Brain microvascular endothelial cell (primary cell): ENCODE data around the gene INCA1.
A peak's percentile ranks its signal among the peaks of the same experiment; 100 is the strongest.

Experiments
- DNase-seq: peaks from one replicate; pipeline ENCODE4 v3.0.0-alpha.2; 2020
- H3K27ac ChIP-seq: fragments of 250-450 bp; sonication (Bioruptor Pico); 2 replicates; pipeline ENCODE4 v1.5.1; 2020; ENCODE audit warnings: mild to moderate bottlenecking, moderate library complexity
- H3K27me3 ChIP-seq: fragments of 250-450 bp; sonication (Bioruptor Pico); replicated peaks from 2 replicates; pipeline ENCODE4 v1.5.1; 2020; ENCODE audit warnings: mild to moderate bottlenecking
- H3K36me3 ChIP-seq: fragments of 250-450 bp; sonication (Bioruptor Pico); replicated peaks from 2 replicates; pipeline ENCODE4 v1.5.1; 2020; ENCODE audit warnings: mild to moderate bottlenecking
- H3K4me3 ChIP-seq: 2 replicates; pipeline ENCODE4 v1.5.1; 2011; ENCODE audit warnings: low read depth, mild to moderate bottlenecking, control low read depth, low read length, moderate library complexity
- in situ Hi-C: cut with HindIII; loops from 2 replicates; pipeline ENCODE4 v1.10.0; 2017; ENCODE audit warnings: low sequenced_read_pairs, low pct_ligation_motif_present
- TF ChIP-seq, protein P1 (sequence below): IDR thresholded peaks from 2 replicates; pipeline ENCODE4 v1.5.1; 2011; ENCODE audit warnings: low read depth, mild to moderate bottlenecking, moderate library complexity, low read length, control low read depth, inconsistent platforms; ENCODE audit errors: missing control alignments

Gene INCA1

DNA sequence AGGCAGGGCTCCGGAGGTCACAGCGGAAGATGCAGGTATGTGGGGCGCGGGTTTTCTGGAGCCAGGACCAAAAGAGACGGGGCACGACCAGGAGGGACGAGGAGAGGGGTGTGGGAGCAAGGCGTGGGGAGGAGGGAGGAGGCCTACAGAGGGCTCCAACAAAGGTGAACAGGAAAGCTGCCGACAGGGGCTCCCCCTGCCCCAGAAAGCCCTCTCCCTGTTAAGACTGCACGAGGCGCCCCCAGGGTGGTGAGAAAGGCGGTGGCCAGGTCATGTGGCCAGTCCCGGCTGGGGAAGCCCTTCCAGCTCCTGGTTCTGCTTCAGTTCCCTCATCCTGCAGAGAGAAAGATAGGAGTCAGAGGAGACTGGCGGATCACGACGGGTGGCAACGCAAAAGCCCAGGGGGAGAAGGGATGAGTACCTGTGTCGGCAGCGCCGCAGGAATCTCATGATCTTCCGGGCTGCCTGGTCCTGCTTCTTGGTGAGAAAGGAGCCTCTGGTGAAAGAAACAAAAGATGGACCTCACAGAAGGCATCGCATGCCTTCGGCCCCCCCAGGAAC lies 28.8 kb downstream of the INCA1 start:
- TF ChIP-seq, protein P1, sequence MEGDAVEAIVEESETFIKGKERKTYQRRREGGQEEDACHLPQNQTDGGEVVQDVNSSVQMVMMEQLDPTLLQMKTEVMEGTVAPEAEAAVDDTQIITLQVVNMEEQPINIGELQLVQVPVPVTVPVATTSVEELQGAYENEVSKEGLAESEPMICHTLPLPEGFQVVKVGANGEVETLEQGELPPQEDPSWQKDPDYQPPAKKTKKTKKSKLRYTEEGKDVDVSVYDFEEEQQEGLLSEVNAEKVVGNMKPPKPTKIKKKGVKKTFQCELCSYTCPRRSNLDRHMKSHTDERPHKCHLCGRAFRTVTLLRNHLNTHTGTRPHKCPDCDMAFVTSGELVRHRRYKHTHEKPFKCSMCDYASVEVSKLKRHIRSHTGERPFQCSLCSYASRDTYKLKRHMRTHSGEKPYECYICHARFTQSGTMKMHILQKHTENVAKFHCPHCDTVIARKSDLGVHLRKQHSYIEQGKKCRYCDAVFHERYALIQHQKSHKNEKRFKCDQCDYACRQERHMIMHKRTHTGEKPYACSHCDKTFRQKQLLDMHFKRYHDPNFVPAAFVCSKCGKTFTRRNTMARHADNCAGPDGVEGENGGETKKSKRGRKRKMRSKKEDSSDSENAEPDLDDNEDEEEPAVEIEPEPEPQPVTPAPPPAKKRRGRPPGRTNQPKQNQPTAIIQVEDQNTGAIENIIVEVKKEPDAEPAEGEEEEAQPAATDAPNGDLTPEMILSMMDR = no peak
- no peaks in the 10 kb centered on the region for H3K27me3 ChIP-seq
- peak overlapping the region; percentile 84 for H3K4me3 ChIP-seq
- H3K27ac ChIP-seq = peak overlapping the region; percentile 97
- peaks cover 30% of the 10 kb centered on the region for H3K36me3 ChIP-seq
- DNase-seq = peak; percentile 23
- in situ Hi-C loops = no loop called here

DNA sequence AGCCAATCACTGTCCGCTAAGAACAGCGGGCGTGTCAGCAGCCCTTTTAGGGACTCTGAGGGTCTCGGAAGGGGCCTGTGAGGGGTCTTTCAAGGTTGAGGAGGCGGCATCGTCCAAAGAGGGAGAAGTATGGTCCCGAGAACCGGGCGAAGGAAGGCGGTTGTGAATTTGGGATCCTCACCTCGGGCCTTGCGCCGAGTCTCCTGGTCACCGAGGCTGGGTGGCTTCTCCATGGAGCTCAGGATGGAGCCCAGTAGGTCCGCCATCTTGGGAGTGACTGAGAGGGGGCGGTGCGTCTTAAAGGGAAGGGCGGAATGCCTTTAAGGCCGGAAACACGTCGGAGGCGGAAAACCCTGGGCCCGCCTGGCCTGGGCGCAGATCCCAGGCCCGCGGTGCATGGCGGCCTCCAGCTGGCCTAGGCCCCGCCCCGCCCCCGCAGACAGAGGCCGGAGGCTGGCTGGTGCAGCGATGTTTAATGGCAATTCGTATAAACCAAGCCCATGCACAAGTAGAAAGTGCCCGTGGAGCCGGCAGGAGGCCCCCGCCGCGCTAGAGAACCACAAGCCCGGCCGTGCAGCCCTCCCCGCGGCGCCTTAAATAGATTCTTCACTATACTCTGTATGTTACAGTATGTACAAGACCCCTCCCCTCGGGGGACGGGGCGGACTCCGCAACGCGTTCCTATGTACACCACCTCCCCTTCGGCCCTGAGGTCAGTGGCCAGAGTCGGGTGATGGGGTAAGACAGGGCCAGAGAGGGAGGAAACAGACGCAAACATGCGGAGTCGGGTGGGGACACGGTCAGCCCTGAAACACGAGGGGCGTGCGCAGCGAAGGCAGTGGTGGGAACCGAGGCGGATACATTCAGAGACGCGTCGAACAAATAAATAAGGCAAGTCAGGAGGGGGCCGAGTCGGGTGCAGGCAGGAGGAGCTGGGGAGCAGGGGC lies 29.5 kb downstream of the INCA1 start, which contains the start of gene SPAG7:
SPAG7 (minus strand) TSS at position 279 of the 947 bp plus-strand sequence; CDS start at position 266, 13 bp downstream.
- no peaks in the 10 kb centered on the region for H3K27me3 ChIP-seq
- H3K4me3 ChIP-seq = peak within 1 kb of the TSS; percentile 84
- peak within 1 kb of the TSS; percentile 97 for H3K27ac ChIP-seq
- TF ChIP-seq, protein P1 = peak; percentile 7
- in situ Hi-C loops = no loop called here
- H3K36me3 ChIP-seq = peaks cover 28% of the 10 kb centered on the region
- DNase-seq = peak; percentile 93

DNA sequence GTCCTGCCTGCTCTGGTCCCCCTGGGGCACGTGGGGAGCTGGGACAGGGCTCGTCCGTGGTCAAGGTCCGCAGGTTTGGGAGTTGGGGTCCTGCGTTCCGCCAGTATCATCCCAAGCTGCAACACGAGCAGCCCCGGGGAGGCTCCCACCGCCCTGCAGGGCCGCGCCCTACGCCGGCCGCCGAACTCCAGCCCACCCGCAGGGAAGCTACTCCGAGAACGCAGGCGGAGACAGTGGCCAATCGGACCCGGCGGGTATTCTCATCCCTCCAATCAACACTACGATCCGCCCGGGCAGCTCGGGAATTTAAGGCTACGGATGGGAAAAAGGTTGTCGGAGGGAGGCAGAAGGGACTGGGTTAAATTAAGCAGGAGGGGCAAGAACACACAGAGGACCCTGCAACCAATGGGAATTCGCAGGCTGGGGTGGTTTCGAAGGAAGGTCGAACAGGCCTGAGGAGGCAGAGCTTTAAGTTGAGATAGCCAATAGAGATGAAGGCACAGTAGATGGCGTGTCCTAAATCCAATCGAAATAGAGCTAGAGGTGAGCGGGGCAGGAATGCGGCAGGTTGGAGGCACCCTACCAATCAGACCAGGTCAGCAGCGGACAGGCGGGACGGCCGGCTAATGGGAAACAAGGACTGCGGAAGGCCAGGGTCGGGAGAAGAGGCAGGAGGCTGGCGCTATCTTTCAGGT lies 30.3 kb downstream of the INCA1 start:
- in situ Hi-C loops = no loop called here
- peak overlapping the region; percentile 84 for H3K4me3 ChIP-seq

DNA sequence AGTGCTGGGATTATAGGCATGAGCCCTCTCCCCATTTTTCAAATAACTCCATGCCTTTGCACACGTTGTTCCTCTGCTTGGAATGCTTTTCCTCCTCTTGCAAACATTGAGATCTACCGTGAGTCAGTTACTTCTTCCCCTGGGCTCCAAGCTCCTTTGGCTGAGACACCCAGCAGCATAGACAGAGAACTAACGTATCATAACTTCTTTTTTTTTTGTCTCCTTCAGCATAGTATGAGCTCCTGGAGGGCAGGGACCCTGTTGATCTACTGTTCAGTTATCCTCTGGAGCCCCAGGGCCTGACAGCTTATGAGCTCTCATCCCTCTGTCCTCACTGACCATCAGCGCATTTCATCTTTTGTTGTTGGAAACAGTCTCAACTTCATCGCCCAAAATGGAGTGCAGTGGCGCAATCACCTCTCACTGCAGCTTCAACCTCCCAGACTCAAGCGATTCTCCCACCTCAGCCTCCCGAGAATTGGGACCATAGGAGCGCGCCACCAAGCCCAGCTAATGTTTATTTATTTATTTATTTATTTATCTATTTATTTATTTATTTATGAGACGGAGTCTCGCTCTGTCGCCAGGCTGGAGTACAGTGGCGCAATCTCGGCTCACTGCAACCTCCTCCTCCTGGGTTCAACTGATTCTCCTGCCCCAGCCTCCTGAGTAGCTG lies 31.9 kb downstream of the INCA1 start:
- Histone ChIP-seq H3K36me3 (peaks cover 15% of the 10 kb centered on the region), H3K27ac (no peak overlapping the region)
- in situ Hi-C loops = no loop called here

More for the DNA sequence above, 30.3 kb downstream of the INCA1 start:
- TF ChIP-seq, protein P1 = no peak
- peak overlapping the region; percentile 97 for H3K27ac ChIP-seq
- H3K36me3 ChIP-seq = peaks cover 19% of the 10 kb centered on the region
- no peaks in the 10 kb centered on the region for H3K27me3 ChIP-seq
- peak; percentile 100 for DNase-seq

More for the DNA sequence above, 31.9 kb downstream of the INCA1 start:
- Histone ChIP-seq H3K4me3 (no peak overlapping the region), H3K27me3 (no peaks in the 10 kb centered on the region)
- DNase-seq = no peak
- TF ChIP-seq, protein P1 = no peak
